Measurements from ENCODE around the gene SEC14L2.

Gene SEC14L2

GRCh38 chr22:30421695-30422480, 25.1 kb downstream of the SEC14L2 start:
- no peak for DNase-seq (ENCODE audit: low read depth)
- TF ChIP-seq MYC (IDR thresholded peaks at IDR 0.05; ENCODE audit: low read depth, low read length) (no peak), MAX (IDR thresholded peaks at IDR 0.05; ENCODE audit: low read depth, low read length) (no peak), CTCF (IDR thresholded peaks at IDR 0.05; ENCODE audit: low read depth, low read length) (no peak), POLR2A (IDR thresholded peaks at IDR 0.05; ENCODE audit: extremely low read depth, insufficient read length) (no peak)
- no peak overlapping the region for H3K4me3 ChIP-seq (ENCODE audit: low read depth, low read length)

- DNase-seq (ENCODE audit: low read depth): peak; percentile 74
- H3K4me3 ChIP-seq (ENCODE audit: low read depth, low read length): peak overlapping the region; percentile 69
- TF ChIP-seq MAX (IDR thresholded peaks at IDR 0.05; ENCODE audit: low read depth, low read length) (no peak), POLR2A (IDR thresholded peaks at IDR 0.05; ENCODE audit: extremely low read depth, insufficient read length) (no peak), CTCF (IDR thresholded peaks at IDR 0.05; ENCODE audit: low read depth, low read length) (no peak), MYC (IDR thresholded peaks at IDR 0.05; ENCODE audit: low read depth, low read length) (no peak)
These were observed 25.9 kb downstream of the SEC14L2 start for GRCh38 chr22:30422481-30423300.

GRCh38 chr22:30423301-30423958, 26.6 kb downstream of the SEC14L2 start:
- H3K4me3 ChIP-seq (ENCODE audit: low read depth, low read length): peak overlapping the region; percentile 69
- peak; percentile 63 for DNase-seq (ENCODE audit: low read depth)

GRCh38 chr22:30423959-30424533, 27.2 kb downstream of the SEC14L2 start:
- peak overlapping the region; percentile 69 for H3K4me3 ChIP-seq (ENCODE audit: low read depth, low read length)
- TF ChIP-seq MYC (IDR thresholded peaks at IDR 0.05; ENCODE audit: low read depth, low read length): peak; percentile 84
- TF ChIP-seq POLR2A (IDR thresholded peaks at IDR 0.05; ENCODE audit: extremely low read depth, insufficient read length): no peak
- TF ChIP-seq MAX (IDR thresholded peaks at IDR 0.05; ENCODE audit: low read depth, low read length): peak; percentile 99
- TF ChIP-seq CTCF (IDR thresholded peaks at IDR 0.05; ENCODE audit: low read depth, low read length): no peak
- DNase-seq (ENCODE audit: low read depth): peak; percentile 99

More at GRCh38 chr22:30423301-30423958, 26.6 kb downstream of the SEC14L2 start:
- no peak for TF ChIP-seq MYC (IDR thresholded peaks at IDR 0.05; ENCODE audit: low read depth, low read length)
- peak; percentile 74 for TF ChIP-seq POLR2A (IDR thresholded peaks at IDR 0.05; ENCODE audit: extremely low read depth, insufficient read length)
- TF ChIP-seq MAX (IDR thresholded peaks at IDR 0.05; ENCODE audit: low read depth, low read length): no peak

GRCh38 chr22:30424534-30425326, 27.9 kb downstream of the SEC14L2 start:
- TF ChIP-seq POLR2A (IDR thresholded peaks at IDR 0.05; ENCODE audit: extremely low read depth, insufficient read length): no peak
- TF ChIP-seq CTCF (IDR thresholded peaks at IDR 0.05; ENCODE audit: low read depth, low read length): no peak
- TF ChIP-seq MAX (IDR thresholded peaks at IDR 0.05; ENCODE audit: low read depth, low read length): no peak
- DNase-seq (ENCODE audit: low read depth): no peak
- H3K4me3 ChIP-seq (ENCODE audit: low read depth, low read length): peak overlapping the region; percentile 72
